IPS-18a (cell line): ENCODE measurements around the gene PGLYRP4.

Experiments
- H3K27ac ChIP-seq: one replicate; pipeline ENCODE4 v1.5.1; 2013; ENCODE audit warnings: low read length
- H3K27me3 ChIP-seq: one replicate; pipeline ENCODE4 v1.6.1; 2013; ENCODE audit warnings: mild to moderate bottlenecking, low read length; ENCODE audit not compliant: control insufficient read depth, insufficient read depth
- H3K36me3 ChIP-seq: one replicate; pipeline ENCODE4 v1.6.1; 2013; ENCODE audit warnings: low read depth, low read length; ENCODE audit not compliant: control insufficient read depth
- H3K4me1 ChIP-seq: one replicate; pipeline ENCODE4 v1.6.1; 2013; ENCODE audit warnings: low read depth, low read length; ENCODE audit not compliant: control insufficient read depth
- H3K4me3 ChIP-seq: one replicate; pipeline ENCODE4 v1.5.1; 2013; ENCODE audit warnings: low read length
- H3K9ac ChIP-seq: one replicate; pipeline ENCODE4 v1.6.1; 2013; ENCODE audit warnings: mild to moderate bottlenecking, low read length, moderate library complexity
- H3K9me3 ChIP-seq: one replicate; pipeline ENCODE4 v1.6.1; 2013; ENCODE audit warnings: low read depth, low read length; ENCODE audit not compliant: control insufficient read depth

Gene PGLYRP4

DNA sequence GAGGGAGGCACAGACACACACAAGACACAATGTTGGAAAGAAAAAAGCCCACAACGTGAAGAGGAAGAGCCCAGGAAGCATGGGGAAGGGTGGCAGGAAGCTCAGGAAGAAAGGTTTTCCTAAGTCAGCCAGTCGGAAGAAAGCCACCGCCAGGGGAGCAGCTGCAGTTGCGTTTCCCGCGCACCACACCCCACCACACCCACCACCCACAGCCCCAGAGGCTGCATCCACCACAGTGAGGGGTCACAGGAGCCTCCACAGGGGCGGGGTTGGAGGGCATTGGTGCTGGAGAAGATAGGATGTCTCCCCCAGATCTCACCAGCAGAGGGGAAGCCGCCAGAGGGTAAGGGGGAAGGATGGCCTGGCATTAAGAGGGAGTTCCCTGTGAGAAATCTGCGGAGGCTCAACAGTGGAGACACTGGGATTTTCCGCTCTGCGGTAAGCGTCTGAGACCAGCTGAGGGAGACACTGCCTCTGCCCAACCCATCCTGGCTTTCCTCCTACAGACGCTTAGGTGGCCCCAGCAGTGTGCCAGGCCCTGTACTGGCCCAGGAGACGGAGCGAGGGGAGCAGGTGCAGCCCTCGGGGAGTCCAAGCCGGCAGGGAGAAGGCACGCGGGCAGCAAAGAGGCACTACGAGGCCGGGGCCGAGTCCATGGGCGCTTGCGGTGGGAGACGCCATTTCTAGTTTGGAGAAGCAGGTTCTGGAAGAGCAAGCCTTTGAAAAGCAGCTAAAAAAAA is 55.7 kb downstream of the PGLYRP4 start:
- H3K36me3 ChIP-seq: no peaks in the 10 kb centered on the region
- no peaks in the 10 kb centered on the region for H3K9me3 ChIP-seq
- no peaks in the 10 kb centered on the region for H3K27me3 ChIP-seq
- H3K4me1 ChIP-seq: peaks cover 7% of the 10 kb centered on the region
- no peak overlapping the region for H3K9ac ChIP-seq
- no peak overlapping the region for H3K27ac ChIP-seq
- H3K4me3 ChIP-seq: no peak overlapping the region

DNA sequence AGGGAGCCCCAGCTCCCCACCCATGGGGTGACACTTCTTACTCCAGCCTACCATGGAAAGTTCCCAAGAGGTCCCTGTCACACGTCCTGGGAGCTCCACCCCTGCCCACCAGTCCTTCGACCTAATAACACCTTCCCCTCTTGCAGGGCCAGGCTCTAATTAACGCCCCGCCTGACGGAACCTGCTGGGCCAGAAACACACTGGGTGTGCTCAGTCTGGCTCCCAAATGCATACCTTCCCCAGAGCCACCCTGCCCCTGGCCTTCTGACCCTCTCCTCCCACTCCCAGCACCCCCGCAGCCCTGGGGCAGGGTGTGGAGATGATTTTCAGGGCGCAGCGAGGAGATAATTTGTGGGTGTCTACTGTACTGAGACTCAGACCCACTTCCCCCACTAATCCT is 56.5 kb downstream of the PGLYRP4 start:
- H3K4me1 ChIP-seq: peaks cover 7% of the 10 kb centered on the region
- no peak overlapping the region for H3K9ac ChIP-seq
- no peaks in the 10 kb centered on the region for H3K27me3 ChIP-seq
- H3K36me3 ChIP-seq: no peaks in the 10 kb centered on the region
- H3K4me3 ChIP-seq: no peak overlapping the region
- H3K9me3 ChIP-seq: no peaks in the 10 kb centered on the region
- H3K27ac ChIP-seq: no peak overlapping the region

DNA sequence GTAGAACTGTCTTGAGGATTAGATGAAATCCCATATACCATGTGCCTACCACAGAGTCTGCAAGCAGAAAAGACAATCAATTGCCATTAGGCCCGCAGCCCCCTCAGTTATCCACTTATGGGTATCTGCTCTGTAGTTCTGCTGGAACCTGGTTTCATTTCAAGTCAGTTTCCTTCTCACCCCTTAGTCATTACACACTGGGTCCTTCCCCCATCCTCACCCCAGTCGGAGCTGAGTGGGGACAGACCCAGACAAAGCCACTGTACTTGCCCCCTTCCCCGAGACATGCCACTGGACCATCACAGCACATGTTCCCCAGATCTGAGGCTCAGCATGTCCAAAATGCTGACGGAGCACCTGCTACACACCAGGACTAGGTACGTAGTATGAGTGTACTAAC is 57.1 kb downstream of the PGLYRP4 start:
- peaks cover 7% of the 10 kb centered on the region for H3K4me1 ChIP-seq

DNA sequence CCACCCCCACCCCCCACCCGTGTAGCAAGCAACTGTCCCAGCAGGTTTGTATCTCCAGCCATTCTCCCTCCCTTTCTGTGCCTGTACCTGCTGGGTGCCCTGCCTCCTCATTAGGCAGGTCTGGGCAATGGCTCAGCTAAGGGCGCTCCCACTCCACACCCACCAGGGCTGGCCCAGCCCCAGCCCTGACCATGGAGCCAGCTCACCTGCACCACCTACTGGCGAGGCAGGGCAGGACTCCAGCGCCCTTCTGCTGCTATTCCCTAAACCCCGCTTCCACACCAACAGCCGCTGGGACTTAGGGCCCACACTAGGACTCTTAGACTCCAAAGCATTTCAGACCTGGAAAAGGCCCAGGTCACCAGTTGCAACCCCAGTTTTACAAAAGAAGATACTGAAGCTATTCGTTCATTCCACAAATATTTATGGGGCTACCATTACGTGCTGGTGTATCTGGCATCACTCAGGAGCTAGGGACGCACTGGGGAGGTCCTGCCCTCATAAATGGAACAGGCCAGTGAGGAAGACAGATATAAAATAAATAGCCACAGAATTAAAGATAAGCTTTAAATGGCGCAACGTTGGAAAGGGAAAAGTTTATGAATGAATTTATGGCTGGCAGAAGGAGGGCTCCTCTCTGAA is 59.9 kb downstream of the PGLYRP4 start:
- Histone ChIP-seq H3K27ac (no peak overlapping the region), H3K27me3 (no peaks in the 10 kb centered on the region), H3K9me3 (no peaks in the 10 kb centered on the region), H3K4me1 (peaks cover 7% of the 10 kb centered on the region), H3K36me3 (no peaks in the 10 kb centered on the region), H3K9ac (no peak overlapping the region), H3K4me3 (no peak overlapping the region)

More for the DNA sequence above, 57.1 kb downstream of the PGLYRP4 start:
- Histone ChIP-seq H3K9me3 (no peaks in the 10 kb centered on the region), H3K27me3 (no peaks in the 10 kb centered on the region), H3K9ac (no peak overlapping the region), H3K27ac (no peak overlapping the region), H3K36me3 (no peaks in the 10 kb centered on the region), H3K4me3 (no peak overlapping the region)
